A549 (cell line): ENCODE measurements around the gene PKD2.

Experiments
- CHD2 ChIP-seq: fragments of 150-350 bp; IDR thresholded peaks from 2 replicates; pipeline ENCODE4 v1.6.1; 2014; ENCODE audit warnings: low read length; ENCODE audit not compliant: partially characterized antibody
- CTCF ChIP-seq: fragments of >200 bp; sonication (Bioruptor Twin); formaldehyde crosslinking; IDR thresholded peaks from 3 replicates; pipeline ENCODE4 v1.5.1; 2016
- ESRRA ChIP-seq: fragments of 150-350 bp; IDR thresholded peaks from 2 replicates; pipeline ENCODE4 v1.6.1; 2014; ENCODE audit warnings: mild to moderate bottlenecking, low read length, borderline replicate concordance
- JUNB ChIP-seq: fragments of >200 bp; sonication (Bioruptor Twin); formaldehyde crosslinking; IDR thresholded peaks from 2 replicates; pipeline ENCODE4 v1.6.1; 2016
- PHF8 ChIP-seq: fragments of 200-600 bp; sonication (generic); IDR thresholded peaks from 2 replicates; pipeline ENCODE4 v1.6.1; 2016; ENCODE audit warnings: low read depth, mild to moderate bottlenecking, antibody characterized with exemption, moderate library complexity, borderline replicate concordance
- POLR2A ChIP-seq: IDR thresholded peaks from 2 replicates; pipeline ENCODE4 v1.6.1; 2012; ENCODE audit warnings: mild to moderate bottlenecking, low read length

GRCh38 chr4:88027611-88028608 is 20.5 kb downstream of the PKD2 start:
- TF ChIP-seq CTCF (no peak), JUNB (no peak), CHD2 (no peak), PHF8 (no peak), POLR2A (no peak), ESRRA (no peak)
